Measurements from ENCODE around the gene TMEM39A.

Gene TMEM39A

GRCh38 chr3:119500265-119500664, 36.9 kb upstream of the TMEM39A start:
- TF ChIP-seq CTCF (IDR thresholded peaks at IDR 0.05; ENCODE audit: insufficient read depth, low read depth, low read length, missing control alignments): no peak
- no peak for DNase-seq (ENCODE audit: low read depth)
- peak overlapping the region; percentile 9 for H3K4me3 ChIP-seq (ENCODE audit: low read length)

- peak; percentile 97 for DNase-seq (ENCODE audit: low read depth)
- H3K4me3 ChIP-seq (ENCODE audit: low read length): peak within 1 kb of the TSS; percentile 98
- no peak for TF ChIP-seq CTCF (IDR thresholded peaks at IDR 0.05; ENCODE audit: insufficient read depth, low read depth, low read length, missing control alignments)
Observed at GRCh38 chr3:119498186-119499011, 35.0 kb upstream of the TMEM39A start, which contains the start of gene TIMMDC1. TSS of gene TIMMDC1 (plus strand) at chr3:119498547. CDS start at chr3:119498734, 187 bp downstream.

GRCh38 chr3:119497820-119498185, 34.4 kb upstream of the TMEM39A start:
- peak overlapping the region; percentile 98 for H3K4me3 ChIP-seq (ENCODE audit: low read length)
- DNase-seq (ENCODE audit: low read depth): peak; percentile 67
- no peak for TF ChIP-seq CTCF (IDR thresholded peaks at IDR 0.05; ENCODE audit: insufficient read depth, low read depth, low read length, missing control alignments)

- TF ChIP-seq CTCF (IDR thresholded peaks at IDR 0.05; ENCODE audit: insufficient read depth, low read depth, low read length, missing control alignments): peak; percentile 14
- DNase-seq (ENCODE audit: low read depth): no peak
- no peak overlapping the region for H3K4me3 ChIP-seq (ENCODE audit: low read length)
Observed at GRCh38 chr3:119494597-119494996, 31.2 kb upstream of the TMEM39A start.

GRCh38 chr3:119492810-119493209, 29.4 kb upstream of the TMEM39A start:
- no peak overlapping the region for H3K4me3 ChIP-seq (ENCODE audit: low read length)
- TF ChIP-seq CTCF (IDR thresholded peaks at IDR 0.05; ENCODE audit: insufficient read depth, low read depth, low read length, missing control alignments): no peak
- no peak for DNase-seq (ENCODE audit: low read depth)

- no peak for DNase-seq (ENCODE audit: low read depth)
- no peak overlapping the region for H3K4me3 ChIP-seq (ENCODE audit: low read length)
- no peak for TF ChIP-seq CTCF (IDR thresholded peaks at IDR 0.05; ENCODE audit: insufficient read depth, low read depth, low read length, missing control alignments)
Observed at GRCh38 chr3:119492128-119492527, 28.7 kb upstream of the TMEM39A start.

- H3K4me3 ChIP-seq (ENCODE audit: low read length): no peak overlapping the region
- no peak for TF ChIP-seq CTCF (IDR thresholded peaks at IDR 0.05; ENCODE audit: insufficient read depth, low read depth, low read length, missing control alignments)
- no peak for DNase-seq (ENCODE audit: low read depth)
Observed at GRCh38 chr3:119490153-119490552, 26.7 kb upstream of the TMEM39A start.
